SK-N-MC (cell line): ENCODE results near the gene DAB2IP.

Experiments
- EZH2 ChIP-seq: fragments of 200-600 bp; sonication (generic); IDR thresholded peaks from one replicate; pipeline ENCODE4 v1.6.1; 2017; ENCODE audit warnings: antibody characterized with exemption
- FOXP2 ChIP-seq: optimal IDR thresholded peaks from 2 replicates; pipeline ENCODE3; 2011; ENCODE audit warnings: mild to moderate bottlenecking, moderate library complexity; ENCODE audit not compliant: insufficient read depth; ENCODE audit errors: extremely low read length, control extremely low read depth
- POLR2AphosphoS5 ChIP-seq: IDR thresholded peaks from 2 replicates; pipeline ENCODE4 v1.6.1; 2012; ENCODE audit warnings: mild to moderate bottlenecking, low read depth, low read length, borderline replicate concordance

- TF ChIP-seq EZH2 (no peak), POLR2AphosphoS5 (no peak), FOXP2 (no peak)
These were observed 30.8 kb downstream of the DAB2IP start for GRCh38 chr9:121682201-121682600.
